HEK293T (cell line): ENCODE results near the gene FUT4.

Experiments
- HDGF ChIP-seq: fragments of 450-650 bp; IDR thresholded peaks from 2 replicates; pipeline ENCODE4 v1.6.1; 2017; ENCODE audit warnings: antibody characterized with exemption, borderline replicate concordance
- SUZ12 ChIP-seq: fragments of 450-650 bp; IDR thresholded peaks from 2 replicates; pipeline ENCODE4 v1.6.1; 2016; ENCODE audit warnings: mild to moderate bottlenecking

DNA sequence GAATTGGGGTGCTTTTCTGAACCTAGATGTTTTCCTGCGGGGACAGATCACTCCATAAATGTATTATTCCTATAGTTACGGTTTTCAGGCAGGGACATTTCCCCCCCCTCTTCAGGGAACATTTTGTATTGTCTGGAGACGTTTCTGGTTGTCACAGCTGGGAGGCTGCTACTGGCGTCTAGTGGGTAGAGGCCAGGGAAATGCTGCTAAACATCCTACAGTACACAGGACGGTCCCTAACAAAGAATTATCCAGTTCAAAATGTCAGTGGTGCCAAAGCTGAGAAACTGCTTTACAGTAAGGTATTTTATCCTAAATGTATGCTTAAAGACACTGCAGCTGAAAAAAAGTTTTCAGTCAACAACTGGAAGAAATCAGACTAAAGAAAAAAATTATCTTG, 42.8 kb downstream of the FUT4 start:
- TF ChIP-seq SUZ12 (no peak), HDGF (no peak)
